Stomach (tissue), 9 donors: ENCODE results near the gene FAM13B. TPM values are rescaled to one million over a fixed set of nuclear protein-coding genes. Genes with fewer than 3 reads are reported as not detected.
A peak's percentile ranks its signal among the peaks of the same experiment; 100 is the strongest.
"Not testable (repeated sequence)": the region's sequence is repeated elsewhere in the genome, so short reads cannot be mapped to it uniquely, and the experiment has no call there.

Experiments
- DNase-seq, 2 donors: peaks; one replicate each; pipeline versions ENCODE4 v3.0.0 to v3.0.0-alpha.2; 2013 to 2019
- H3K27ac ChIP-seq, 5 donors: fragments of 200-600 bp in 4 of 5; sonication (generic) in 4 of 5; one replicate each; pipeline ENCODE4 v1.5.1; 2013 to 2019; ENCODE audit warnings: mild to moderate bottlenecking in 1 of 5, moderate library complexity in 1 of 5
- H3K27me3 ChIP-seq, 3 donors: fragments of 200-600 bp; sonication (generic); one replicate each; pipeline ENCODE4 v1.5.1; 2017 to 2019; ENCODE audit warnings: mixed run types in 1 of 3
- H3K36me3 ChIP-seq, 4 donors: fragments of 200-600 bp; sonication (generic); 1 replicate in 3 of 4; 2 replicates in 1 of 4; pipeline ENCODE4 v1.5.1; 2016 to 2019
- H3K4me1 ChIP-seq, 4 donors: fragments of 200-600 bp; sonication (generic); one replicate each; pipeline ENCODE4 v1.5.1; 2016 to 2019
- H3K4me3 ChIP-seq, 4 donors: fragments of 200-600 bp; sonication (generic) in 3 of 4; one replicate each; pipeline ENCODE4 v1.5.1; 2016 to 2019; ENCODE audit warnings: mild to moderate bottlenecking in 1 of 4
- H3K9me3 ChIP-seq, 4 donors: fragments of 200-600 bp; sonication (generic); one replicate each; pipeline ENCODE4 v1.5.1; 2016 to 2019
- EP300 ChIP-seq: sonication (generic); formaldehyde crosslinking; IDR thresholded peaks from one replicate; pipeline ENCODE4 v1.6.1; 2017; ENCODE audit warnings: antibody characterized with exemption
- POLR2A ChIP-seq, 4 donors: fragments of 450-650 bp; IDR thresholded peaks; one replicate each; pipeline ENCODE4 v1.6.1; 2016; ENCODE audit warnings: antibody characterized with exemption in 4 of 4, control low read depth in 2 of 4, mild to moderate bottlenecking in 1 of 4, moderate library complexity in 1 of 4
- POLR2AphosphoS5 ChIP-seq, 3 donors: sonication (generic); formaldehyde crosslinking; IDR thresholded peaks; one replicate each; pipeline ENCODE4 v1.6.1; 2016; ENCODE audit warnings: antibody characterized with exemption in 3 of 3
- WGBS, 5 donors: extraction: QIAGEN DNeasy Blood & Tissue Kit in 3 of 5; methylation state at CpG; one replicate each; pipeline versions ENCODE4 v1.1.5 to v1.1.7; 2013 to 2018; 5-methylcytosine and 5-hydroxymethylcytosine counted together
- intact Hi-C: fragments of 100-400 bp; cut with DNase I; formaldehyde crosslinking; loops from one replicate; pipeline ENCODE4 v1.15.1; 2023; ENCODE audit warnings: low total_unique reads
- polyA plus RNA-seq, 3 donors: library from polyadenylated mRNA; stranded (reverse); fragments of 200-250 nt; gene quantifications; one replicate each; pipeline ENCODE4 v1.2.3, GENCODE V29; 2013
- total RNA-seq, 5 donors: library from RNA; depleted of rRNA; stranded (reverse); fragments of >200 nt; gene quantifications; one replicate each; pipeline versions ENCODE4 v1.1.0 to v1.2.3, GENCODE V29; 2014 to 2016
- TF ChIP-seq, protein P1 (sequence below), 7 experiments: fragments of 450-650 bp in 4 of 7; fragments of 200-600 bp in 3 of 7; sonication (generic) in 3 of 7; IDR thresholded peaks; one replicate each; pipeline ENCODE4 v1.5.1; 2016 to 2019; ENCODE audit warnings: antibody characterized with exemption in 7 of 7, control low read depth in 2 of 7, mild to moderate bottlenecking in 1 of 7
- donor health status: healthy with polysubstance abuse.
- donor health status: Bipolar disorder and iron deficiency.
- donor health status: healthy.

FAM13B gene
- total and polyA plus RNA-seq, 8 donors: 7.0 to 66.6 (median 24.2) TPM

DNA sequence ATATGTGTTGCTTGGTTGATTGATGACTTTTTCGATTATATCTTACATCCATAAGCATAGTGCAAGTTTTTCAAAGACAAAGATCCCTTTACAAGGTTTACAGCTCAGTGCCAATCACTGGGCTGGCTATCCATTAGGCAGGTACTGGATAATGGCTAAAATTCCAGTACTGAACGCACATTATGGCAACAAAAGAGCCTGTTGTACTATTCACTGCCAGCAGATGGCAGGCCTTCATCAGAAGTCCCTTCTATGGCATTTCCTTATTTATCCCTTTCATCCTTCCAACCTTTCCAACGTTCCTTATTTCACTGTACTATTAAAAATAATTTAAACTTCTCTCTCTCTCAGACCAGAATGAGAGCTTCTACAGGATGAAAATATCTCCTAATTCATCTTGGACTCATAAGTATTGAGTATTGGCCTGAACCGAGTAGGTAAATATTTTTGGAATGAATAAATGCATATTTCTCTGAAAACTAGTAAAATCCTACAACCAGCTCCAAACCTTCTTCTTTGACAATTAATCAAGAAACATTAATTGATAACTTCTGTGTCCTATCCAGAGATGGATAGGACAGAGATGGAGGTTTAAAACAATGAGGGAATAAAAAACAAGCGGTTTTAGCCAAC lies 44.3 kb upstream of the FAM13B start:
- Histone ChIP-seq H3K4me3 (no peak overlapping the region), H3K36me3 (no peaks in the 10 kb centered on the region), H3K27ac (no peak overlapping the region), H3K27me3 (no peaks in the 10 kb centered on the region), H3K4me1 (peaks cover 0 to 5% (median 0%) of the 10 kb centered on the region in 4 donors), H3K9me3 (no peaks in the 10 kb centered on the region)
- WGBS, 5 donors: 31 to 36% (median 33%) methylated on average over 5 of the region's 5 CpGs
- DNase-seq: peak; percentile 72 to 83
- TF ChIP-seq POLR2AphosphoS5 (IDR thresholded peaks at IDR 0.05) (peak in 1 of 3 donors; percentile 32), EP300 (no peak)
- TF ChIP-seq, protein P1, sequence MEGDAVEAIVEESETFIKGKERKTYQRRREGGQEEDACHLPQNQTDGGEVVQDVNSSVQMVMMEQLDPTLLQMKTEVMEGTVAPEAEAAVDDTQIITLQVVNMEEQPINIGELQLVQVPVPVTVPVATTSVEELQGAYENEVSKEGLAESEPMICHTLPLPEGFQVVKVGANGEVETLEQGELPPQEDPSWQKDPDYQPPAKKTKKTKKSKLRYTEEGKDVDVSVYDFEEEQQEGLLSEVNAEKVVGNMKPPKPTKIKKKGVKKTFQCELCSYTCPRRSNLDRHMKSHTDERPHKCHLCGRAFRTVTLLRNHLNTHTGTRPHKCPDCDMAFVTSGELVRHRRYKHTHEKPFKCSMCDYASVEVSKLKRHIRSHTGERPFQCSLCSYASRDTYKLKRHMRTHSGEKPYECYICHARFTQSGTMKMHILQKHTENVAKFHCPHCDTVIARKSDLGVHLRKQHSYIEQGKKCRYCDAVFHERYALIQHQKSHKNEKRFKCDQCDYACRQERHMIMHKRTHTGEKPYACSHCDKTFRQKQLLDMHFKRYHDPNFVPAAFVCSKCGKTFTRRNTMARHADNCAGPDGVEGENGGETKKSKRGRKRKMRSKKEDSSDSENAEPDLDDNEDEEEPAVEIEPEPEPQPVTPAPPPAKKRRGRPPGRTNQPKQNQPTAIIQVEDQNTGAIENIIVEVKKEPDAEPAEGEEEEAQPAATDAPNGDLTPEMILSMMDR (IDR thresholded peaks at IDR 0.05): peak in 5 of 7 experiments; percentile 65 to 79 (median 74)
- intact Hi-C loops: no loop called here

DNA sequence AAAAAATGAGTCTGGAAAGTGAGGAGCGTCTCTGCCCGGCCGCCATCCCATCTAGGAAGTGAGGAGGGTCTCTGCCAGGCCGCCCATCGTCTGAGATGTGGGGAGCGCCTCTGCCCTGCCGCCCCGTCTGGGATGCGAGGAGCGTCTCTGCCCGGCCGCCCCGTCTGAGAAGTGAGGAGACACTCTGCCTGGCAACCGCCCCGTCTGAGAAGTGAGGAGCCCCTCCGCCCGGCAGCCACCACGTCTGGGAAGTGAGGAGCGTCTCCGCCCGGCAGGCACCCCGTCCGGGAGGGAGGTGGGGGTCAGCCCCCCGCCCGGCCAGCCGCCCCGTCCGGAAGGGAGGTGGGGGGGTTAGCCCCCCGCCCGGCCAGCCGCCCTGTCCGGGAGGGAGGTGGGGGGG lies 37.1 kb upstream of the FAM13B start:
- H3K4me1 ChIP-seq, intact Hi-C loops, DNase-seq, H3K27me3 ChIP-seq, H3K36me3 ChIP-seq, H3K4me3 ChIP-seq, H3K9me3 ChIP-seq, H3K27ac ChIP-seq: not testable (repeated sequence)
- 91 to 94% (median 93%) methylated on average over 10 to 29 of the region's 32 CpGs; no CpG with 5 or more reads in 2 of the 5 donors for WGBS, 5 donors

DNA sequence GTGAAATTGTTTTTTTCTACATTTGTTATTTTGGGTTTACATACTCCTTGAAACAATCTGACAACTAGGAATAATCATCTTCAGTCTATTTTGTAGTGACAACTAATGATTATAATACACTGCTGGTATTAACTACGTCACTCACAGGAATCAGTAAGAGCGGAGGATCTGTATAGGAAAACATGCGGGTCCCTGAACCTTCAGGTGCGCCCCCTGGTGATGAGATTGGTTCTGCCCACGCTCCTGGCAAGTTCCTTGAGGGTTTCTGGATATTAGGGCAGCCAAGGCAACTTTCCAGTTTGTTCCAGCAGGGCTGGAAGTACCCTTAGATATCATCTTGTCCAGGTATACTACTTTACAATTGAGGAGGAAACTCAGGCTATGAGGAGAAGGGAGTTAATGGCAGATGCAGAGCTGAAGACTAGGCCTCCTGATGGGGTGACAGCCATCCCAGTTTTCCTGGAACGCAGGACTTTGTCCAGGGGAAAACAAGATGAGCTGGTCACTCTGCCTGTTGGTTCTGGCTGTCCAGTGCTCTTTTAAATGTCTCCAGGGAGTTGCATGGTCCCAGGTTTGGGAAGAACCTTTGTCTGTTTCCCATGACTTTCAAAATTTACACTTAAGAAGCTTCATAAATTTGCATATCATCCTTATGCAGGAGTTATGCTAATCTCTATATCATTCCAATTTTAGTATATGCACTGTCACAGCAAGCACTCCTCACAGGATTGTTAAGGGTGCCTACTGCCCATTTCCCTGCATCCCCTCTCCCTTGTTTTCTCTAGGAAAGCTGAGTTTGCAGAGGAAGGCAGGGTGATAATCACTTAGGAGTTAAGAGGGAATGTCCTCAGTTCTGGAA lies 36.1 kb upstream of the FAM13B start:
- H3K27me3 ChIP-seq: no peaks in the 10 kb centered on the region
- no peaks in the 10 kb centered on the region for H3K36me3 ChIP-seq
- TF ChIP-seq, protein P1 (IDR thresholded peaks at IDR 0.05): peak in 5 of 7 experiments; percentile 65 to 79 (median 74)
- no peak for TF ChIP-seq POLR2A (IDR thresholded peaks at IDR 0.05)
- H3K4me3 ChIP-seq: no peak overlapping the region
- no peak overlapping the region for H3K27ac ChIP-seq
- intact Hi-C loops: no loop called here
- H3K4me1 ChIP-seq: peaks cover 0 to 6% (median 0%) of the 10 kb centered on the region in 4 donors
- no peaks in the 10 kb centered on the region for H3K9me3 ChIP-seq
- peak; percentile 87 to 88 for DNase-seq
- WGBS, 5 donors: 8 to 23% (median 17%) methylated on average over 6 of the region's 6 CpGs

DNA sequence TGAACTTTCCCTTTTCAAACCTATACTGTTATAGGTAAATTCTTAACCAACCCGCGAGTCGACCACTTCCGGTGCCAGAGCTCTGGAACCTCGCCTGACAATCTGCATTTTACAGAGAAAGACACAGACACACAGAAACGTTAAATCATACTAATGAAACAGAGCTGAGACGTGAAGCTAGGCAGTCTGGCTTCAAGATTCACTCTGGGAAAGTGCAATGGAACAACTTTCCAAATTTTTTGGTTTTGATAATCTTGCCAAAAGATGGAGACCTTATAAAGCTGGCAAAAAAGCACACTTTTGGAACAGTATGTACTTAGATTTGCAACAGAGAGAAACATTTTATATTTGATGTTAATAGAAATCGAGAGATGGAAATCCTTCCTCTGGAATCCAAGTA lies 35.1 kb upstream of the FAM13B start:
- intact Hi-C loops: no loop called here
- TF ChIP-seq EP300: no peak
- no peak for TF ChIP-seq POLR2AphosphoS5 (IDR thresholded peaks at IDR 0.05)
- TF ChIP-seq POLR2A (IDR thresholded peaks at IDR 0.05): no peak
- TF ChIP-seq, protein P1 (IDR thresholded peaks at IDR 0.05): no peak
- no peaks in the 10 kb centered on the region for H3K27me3 ChIP-seq
- H3K36me3 ChIP-seq: no peaks in the 10 kb centered on the region
- H3K4me3 ChIP-seq: no peak overlapping the region
- DNase-seq: no peak
- H3K27ac ChIP-seq: no peak overlapping the region
- peaks cover 0 to 6% (median 0%) of the 10 kb centered on the region in 4 donors for H3K4me1 ChIP-seq
- no peaks in the 10 kb centered on the region for H3K9me3 ChIP-seq
- 85 to 94% (median 90%) methylated on average over 8 of the region's 8 CpGs for WGBS, 5 donors
